Activated B cell treated with CpG ODN at 0.5 μM for 24 hours (primary cell): Measurements from ENCODE around the gene SERPINB1. TPM values are rescaled to one million over a fixed set of nuclear protein-coding genes. Genes with fewer than 3 reads are reported as not detected.

Experiments used
- ATAC-seq: fragments of 200-7000 bp; cut with Tn5 transposase; one replicate; pipeline ENCODE4 v1.10.0; 2021; ENCODE audit warnings: low read depth, mild to moderate bottlenecking, moderate library complexity
- CTCF ChIA-PET: fragments of 350-600 bp; sonication (Branson Sonifier 250); formaldehyde crosslinking; loops from one replicate; lab custom pipeline; 2021; ENCODE audit warnings: antibody characterized with exemption; lab: Charles Lee
- POLR2A ChIA-PET: fragments of 350-600 bp; sonication (Branson Sonifier 250); formaldehyde crosslinking; loops from one replicate; lab custom pipeline; 2021; ENCODE audit warnings: antibody characterized with exemption; lab: Charles Lee
- DNase-seq: peaks from one replicate; pipeline ENCODE4 v3.0.0; 2022
- H3K27ac Mint-ChIP-seq: one replicate; pipeline ENCODE4 v1.8.0; 2020; ENCODE audit warnings: mixed read lengths
- H3K27me3 Mint-ChIP-seq: one replicate; pipeline ENCODE4 v1.8.0; 2021; ENCODE audit warnings: mixed read lengths
- H3K36me3 Mint-ChIP-seq: one replicate; pipeline ENCODE4 v1.8.0; 2021; ENCODE audit warnings: low read depth, mixed read lengths
- H3K4me1 Mint-ChIP-seq: one replicate; pipeline ENCODE4 v1.8.0; 2021; ENCODE audit warnings: mixed read lengths
- H3K4me3 Mint-ChIP-seq: one replicate; pipeline ENCODE4 v1.8.0; 2020; ENCODE audit warnings: mild to moderate bottlenecking, mixed read lengths
- H3K9me3 Mint-ChIP-seq: one replicate; pipeline ENCODE4 v1.8.0; 2020; ENCODE audit warnings: mixed read lengths
- intact Hi-C: fragments of 100-400 bp; cut with micrococcal nuclease; formaldehyde crosslinking; loops from one replicate; pipeline ENCODE4 v1.15.1; 2024
- total RNA-seq: library from RNA; stranded (reverse); gene quantifications from 2 replicates; pipeline ENCODE4 v1.2.3, GENCODE V29; 2022
- TF ChIP-seq, protein P1 (sequence below): fragments of 200-600 bp; IDR thresholded peaks from one replicate; pipeline ENCODE4 v1.8.0; 2022; ENCODE audit warnings: antibody characterized with exemption, mild to moderate bottlenecking

SERPINB1 gene
- total RNA-seq, 1 donor from 2014 or later, result 59.9 TPM

DNA sequence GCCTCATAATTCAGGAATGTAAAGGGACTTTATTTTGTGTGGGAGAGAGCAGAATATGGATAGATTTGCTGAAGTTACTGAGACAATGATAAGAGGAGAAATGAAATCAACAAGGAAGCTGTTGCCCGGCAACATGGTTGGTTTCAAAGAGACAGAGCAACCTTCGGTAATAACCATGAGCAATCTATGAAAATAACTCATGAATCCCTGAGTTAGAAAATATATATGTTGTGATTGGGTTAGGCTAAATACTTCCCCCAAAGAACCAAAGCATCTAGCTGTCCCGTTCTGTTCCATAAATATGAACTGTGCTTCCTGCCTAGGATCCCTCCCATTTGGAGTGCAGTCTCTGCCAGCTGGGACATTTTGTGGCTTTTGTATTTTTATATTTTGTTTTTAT, 23.1 kb downstream of the SERPINB1 start:
- Mint-ChIP-seq H3K4me1 (no peaks in the 10 kb centered on the region), H3K9me3 (peaks cover 14% of the 10 kb centered on the region), H3K36me3 (peaks cover 6% of the 10 kb centered on the region), H3K4me3 (no peak overlapping the region), H3K27ac (no peak overlapping the region), H3K27me3 (no peaks in the 10 kb centered on the region)
- ATAC-seq (no peak), DNase-seq (no peak)
- ChIA-PET POLR2A (no interaction called here), CTCF (interaction anchor here (1.4 kb wide), 1 partner anchor 27 kb away, joined by 4 read pairs; no protein-coding TSS in a partner anchor)
- intact Hi-C loops, result no loop called here
- TF ChIP-seq, protein P1, sequence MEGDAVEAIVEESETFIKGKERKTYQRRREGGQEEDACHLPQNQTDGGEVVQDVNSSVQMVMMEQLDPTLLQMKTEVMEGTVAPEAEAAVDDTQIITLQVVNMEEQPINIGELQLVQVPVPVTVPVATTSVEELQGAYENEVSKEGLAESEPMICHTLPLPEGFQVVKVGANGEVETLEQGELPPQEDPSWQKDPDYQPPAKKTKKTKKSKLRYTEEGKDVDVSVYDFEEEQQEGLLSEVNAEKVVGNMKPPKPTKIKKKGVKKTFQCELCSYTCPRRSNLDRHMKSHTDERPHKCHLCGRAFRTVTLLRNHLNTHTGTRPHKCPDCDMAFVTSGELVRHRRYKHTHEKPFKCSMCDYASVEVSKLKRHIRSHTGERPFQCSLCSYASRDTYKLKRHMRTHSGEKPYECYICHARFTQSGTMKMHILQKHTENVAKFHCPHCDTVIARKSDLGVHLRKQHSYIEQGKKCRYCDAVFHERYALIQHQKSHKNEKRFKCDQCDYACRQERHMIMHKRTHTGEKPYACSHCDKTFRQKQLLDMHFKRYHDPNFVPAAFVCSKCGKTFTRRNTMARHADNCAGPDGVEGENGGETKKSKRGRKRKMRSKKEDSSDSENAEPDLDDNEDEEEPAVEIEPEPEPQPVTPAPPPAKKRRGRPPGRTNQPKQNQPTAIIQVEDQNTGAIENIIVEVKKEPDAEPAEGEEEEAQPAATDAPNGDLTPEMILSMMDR, result no peak

DNA sequence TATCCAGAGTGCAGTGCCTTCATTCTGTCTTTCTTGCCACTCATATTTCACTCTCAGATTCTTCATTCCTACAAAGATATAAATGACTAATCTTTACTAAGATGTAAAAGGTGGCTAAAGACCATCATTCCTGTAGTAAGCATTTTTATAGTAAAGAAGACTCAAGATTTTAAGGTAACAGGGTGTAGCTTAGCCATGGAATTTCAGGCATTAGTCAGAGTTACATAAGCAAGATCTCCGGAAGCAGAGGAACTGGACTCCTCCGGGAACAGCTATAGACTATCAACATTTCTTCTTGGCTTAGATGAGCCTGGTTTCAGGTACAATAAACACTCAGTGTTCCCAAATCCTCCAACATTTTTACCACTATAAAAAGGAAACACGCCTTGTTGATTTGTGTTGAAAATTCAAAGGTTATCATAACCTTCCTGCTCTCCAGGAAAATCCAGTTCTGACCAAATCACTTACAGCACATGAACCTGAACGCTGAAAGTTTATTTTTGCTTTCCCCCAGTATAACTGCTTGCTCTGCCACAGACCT, 23.7 kb downstream of the SERPINB1 start:
- DNase-seq, result no peak
- H3K9me3 Mint-ChIP-seq, result peaks cover 14% of the 10 kb centered on the region
- intact Hi-C loops, result loop anchor here (1.0 kb wide), 1 partner anchor 41 kb away; no protein-coding TSS in a partner anchor
- no peak for ATAC-seq
- no peak overlapping the region for H3K4me3 Mint-ChIP-seq
- no peaks in the 10 kb centered on the region for H3K4me1 Mint-ChIP-seq
- H3K27me3 Mint-ChIP-seq, result no peaks in the 10 kb centered on the region
- ChIA-PET POLR2A (interaction anchor here (0.6 kb wide), 1 partner anchor 1255 kb away, joined by 7 read pairs; no protein-coding TSS in a partner anchor), CTCF (interaction anchor here (1.1 kb wide), 1 partner anchor 27 kb away, joined by 3 read pairs; no protein-coding TSS in a partner anchor)
- H3K36me3 Mint-ChIP-seq, result peaks cover 6% of the 10 kb centered on the region
- H3K27ac Mint-ChIP-seq, result no peak overlapping the region
- TF ChIP-seq, protein P1, result no peak

DNA sequence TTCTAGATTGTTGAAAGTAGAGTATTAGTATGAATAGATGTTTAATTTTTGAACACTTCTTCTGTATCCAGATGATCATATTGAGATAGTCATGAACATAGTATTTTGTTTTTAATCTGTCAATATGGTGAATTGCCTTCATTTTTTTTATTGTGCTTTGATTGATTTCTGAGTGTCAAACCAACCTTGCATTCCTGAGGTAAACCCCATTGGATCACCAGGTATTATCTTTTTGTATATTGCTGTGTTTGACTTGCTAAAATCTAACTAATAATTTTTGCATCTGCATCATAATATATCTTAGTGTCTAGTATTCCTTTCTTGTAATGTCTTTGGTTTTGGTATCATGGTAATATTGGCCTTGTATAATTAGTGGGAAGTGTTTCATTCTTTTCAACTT, 25.5 kb downstream of the SERPINB1 start:
- TF ChIP-seq, protein P1, result no peak
- ChIA-PET CTCF (no interaction called here), POLR2A (no interaction called here)
- Mint-ChIP-seq H3K4me1 (no peaks in the 10 kb centered on the region), H3K27ac (no peak overlapping the region), H3K36me3 (peaks cover 6% of the 10 kb centered on the region), H3K4me3 (no peak overlapping the region), H3K27me3 (no peaks in the 10 kb centered on the region), H3K9me3 (peaks cover 14% of the 10 kb centered on the region)
- no peak for DNase-seq
- intact Hi-C loops, result no loop called here
- no peak for ATAC-seq

DNA sequence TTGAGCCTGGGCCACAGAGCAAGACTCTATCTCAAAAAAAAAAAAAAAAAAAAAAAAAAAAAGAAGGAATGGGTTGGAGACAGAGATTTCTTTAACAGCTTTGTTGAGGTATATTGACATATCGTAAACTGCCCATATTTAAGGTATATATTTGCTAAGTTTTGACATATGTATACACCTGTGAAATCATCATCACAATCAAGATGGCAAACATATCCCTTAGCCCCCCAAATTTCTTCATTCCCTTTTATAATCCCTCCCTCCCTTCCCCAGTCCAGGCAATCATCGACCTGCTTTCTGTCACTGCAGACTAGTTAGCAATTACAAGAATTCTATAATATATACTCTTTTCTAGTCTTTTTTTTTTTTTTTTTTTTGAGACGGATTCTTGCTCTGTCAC, 29.0 kb downstream of the SERPINB1 start:
- H3K36me3 Mint-ChIP-seq, result peaks cover 6% of the 10 kb centered on the region
- ATAC-seq (no peak), DNase-seq (no peak)
- H3K27me3 Mint-ChIP-seq, result no peaks in the 10 kb centered on the region
- no peak overlapping the region for H3K27ac Mint-ChIP-seq
- ChIA-PET CTCF (no interaction called here), POLR2A (interaction anchor here (0.7 kb wide), 1 partner anchor 1031 kb away, joined by 3 read pairs; no protein-coding TSS in a partner anchor)
- no peaks in the 10 kb centered on the region for H3K4me1 Mint-ChIP-seq
- H3K9me3 Mint-ChIP-seq, result peaks cover 14% of the 10 kb centered on the region
- H3K4me3 Mint-ChIP-seq, result no peak overlapping the region
- intact Hi-C loops, result no loop called here
- TF ChIP-seq, protein P1, result no peak

DNA sequence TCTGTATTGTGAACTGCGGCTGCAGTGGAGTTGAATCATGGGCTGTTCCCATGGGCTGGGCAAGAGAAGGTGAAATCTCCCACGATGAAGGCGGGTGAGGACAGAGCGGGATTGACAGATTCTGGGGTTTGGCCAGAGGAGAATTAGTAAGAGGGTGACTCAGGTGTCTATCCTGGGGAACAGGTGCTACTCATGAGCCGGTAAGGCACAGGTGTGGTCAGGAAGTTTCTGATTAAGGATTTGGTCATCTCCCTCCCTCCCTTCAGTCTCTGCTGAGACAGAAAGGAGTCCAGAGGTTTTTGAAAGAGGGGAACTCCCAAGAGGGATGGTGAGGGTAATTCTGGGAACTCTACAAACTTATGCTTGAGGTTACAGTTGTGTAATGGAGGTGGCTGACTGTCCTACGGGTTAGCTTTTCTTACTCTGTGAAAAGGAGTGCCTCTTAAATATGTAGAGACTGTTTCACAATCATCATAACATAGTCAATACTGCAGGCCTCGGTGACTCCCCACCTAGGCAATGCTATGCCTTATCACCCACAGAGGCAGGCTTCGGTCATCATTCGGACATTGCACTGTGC, 31.5 kb downstream of the SERPINB1 start:
- H3K9me3 Mint-ChIP-seq, result no peaks in the 10 kb centered on the region
- intact Hi-C loops, result no loop called here
- no peaks in the 10 kb centered on the region for H3K4me1 Mint-ChIP-seq
- ChIA-PET POLR2A (no interaction called here), CTCF (no interaction called here)
- DNase-seq (no peak), ATAC-seq (no peak)
- H3K4me3 Mint-ChIP-seq, result no peak overlapping the region
- H3K27ac Mint-ChIP-seq, result no peak overlapping the region
- H3K27me3 Mint-ChIP-seq, result no peaks in the 10 kb centered on the region
- TF ChIP-seq, protein P1, result no peak
- no peaks in the 10 kb centered on the region for H3K36me3 Mint-ChIP-seq
